Psoas muscle (tissue), 8 donors: ENCODE results near the gene HECTD3. TPM values are rescaled to one million over a fixed set of nuclear protein-coding genes. Genes with fewer than 3 reads are reported as not detected.
"Not testable (repeated sequence)": the region's sequence is repeated elsewhere in the genome, so short reads cannot be mapped to it uniquely, and the experiment has no call there.

Experiments used
- ATAC-seq, 4 donors: fragments of 200-7000 bp; cut with Tn5 transposase; one replicate each; pipeline ENCODE4 v1.9.1; 2020; ENCODE audit warnings: moderate library complexity in 3 of 4, mild to moderate bottlenecking in 2 of 4
- DNase-seq, 2 donors: peaks; one replicate each; pipeline ENCODE4 v3.0.0-alpha.2; 2020
- H3K27ac ChIP-seq: fragments of 200-600 bp; one replicate; pipeline ENCODE4 v1.8.0; 2022
- H3K27me3 ChIP-seq, 3 donors: fragments of 200-600 bp in 1 of 3; one replicate each; pipeline versions ENCODE4 v1.6.1 to v1.8.0; 2013 to 2022; ENCODE audit warnings: low read length in 2 of 3, mild to moderate bottlenecking in 2 of 3, moderate library complexity in 1 of 3; ENCODE audit not compliant: insufficient read depth in 3 of 3
- H3K36me3 ChIP-seq, 2 donors: fragments of 200-600 bp in 1 of 2; one replicate each; pipeline versions ENCODE4 v1.6.1 to v1.8.0; 2013 to 2022; ENCODE audit warnings: low read depth in 1 of 2, mild to moderate bottlenecking in 1 of 2, moderate library complexity in 1 of 2; ENCODE audit not compliant: insufficient read depth in 1 of 2
- H3K4me1 ChIP-seq: fragments of 200-600 bp; one replicate; pipeline ENCODE4 v1.8.0; 2022
- H3K4me3 ChIP-seq: fragments of 200-600 bp; one replicate; pipeline ENCODE4 v1.8.0; 2022; ENCODE audit warnings: mild to moderate bottlenecking
- H3K9me3 ChIP-seq: fragments of 200-600 bp; one replicate; pipeline ENCODE4 v1.8.0; 2022
- CTCF ChIP-seq: fragments of 200-600 bp; IDR thresholded peaks from one replicate; pipeline ENCODE4 v1.8.0; 2022; ENCODE audit warnings: antibody characterized with exemption
- WGBS, 3 donors: extraction: QIAGEN DNeasy Blood & Tissue Kit; methylation state at CpG; one replicate each; pipeline versions ENCODE4 v1.1.6 to v1.1.7; 2013; 5-methylcytosine and 5-hydroxymethylcytosine counted together
- intact Hi-C, 2 donors: fragments of 100-400 bp; cut with DNase I; formaldehyde crosslinking; loops; one replicate each; pipeline versions ENCODE4 v1.11.0 to v1.14.2; 2022
- polyA plus RNA-seq, 3 donors: library from polyadenylated mRNA; stranded (reverse); fragments of 200-250 nt; gene quantifications; one replicate each; pipeline ENCODE4 v1.2.3, GENCODE V29; 2013
- total RNA-seq, 4 donors: library from RNA; stranded (reverse); fragmentation: NEBNext Ultra II Directional in 2 of 4; extraction: Animal tissue kit (Norgen Biotek cat#: 25700) in 2 of 4; gene quantifications; one replicate each; pipeline versions ENCODE4 v1.2.1 to v1.2.4, GENCODE V29; 2021 to 2023
- donor health status: healthy with polysubstance abuse.
- donor health status: DM: no; HTN: no; CAD: no; lungs with moderate emphysema.
- donor health status: Bipolar disorder and iron deficiency.
- donor health status: healthy.
- donor health status: DM: yes; HTN: yes; CAD: no.
- donor health status: DM: no; HTN: no; CAD: no.
- donor health status: DM: no; HTN: no; CAD: no.
- donor health status: DM: yes; HTN: yes; CAD: no.

HECTD3 gene
- total and polyA plus RNA-seq, 7 donors, result 34.0 to 55.3 (median 41.1) TPM

DNA sequence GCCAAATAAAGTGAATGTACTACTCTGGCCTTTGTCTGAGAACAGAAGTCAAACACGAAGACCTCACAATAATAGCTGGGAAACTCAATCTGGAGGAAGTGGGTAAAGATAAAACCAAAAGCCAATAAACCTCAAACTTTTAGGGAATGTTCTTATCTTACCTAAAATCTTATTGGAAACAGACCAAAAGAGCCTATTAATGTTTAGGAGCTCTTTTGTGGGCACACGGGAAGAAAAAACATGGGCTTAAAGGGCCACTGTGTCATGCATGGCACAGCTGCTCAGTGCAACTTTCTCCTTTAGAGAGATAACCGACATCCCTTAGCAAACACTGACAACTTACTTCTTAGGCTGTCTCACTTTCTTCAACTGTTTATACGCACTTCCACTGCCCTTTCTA lies 40.8 kb downstream of the HECTD3 start:
- Histone ChIP-seq H3K9me3 (no peaks in the 10 kb centered on the region), H3K4me3 (no peak overlapping the region), H3K36me3 (peaks cover 4 to 54% of the 10 kb centered on the region in 2 donors), H3K4me1 (no peaks in the 10 kb centered on the region), H3K27me3 (no peaks in the 10 kb centered on the region), H3K27ac (no peak overlapping the region)
- no peak for ATAC-seq
- no peak for TF ChIP-seq CTCF
- intact Hi-C loops, result no loop called here
- DNase-seq, result no peak
- 63 to 67% (median 66%) methylated on average over 4 of the region's 4 CpGs for WGBS, 3 donors

- Histone ChIP-seq H3K27me3 (no peaks in the 10 kb centered on the region), H3K27ac (no peak overlapping the region), H3K4me1 (no peaks in the 10 kb centered on the region), H3K36me3 (peaks cover 0 to 10% of the 10 kb centered on the region in 2 donors), H3K9me3 (no peaks in the 10 kb centered on the region), H3K4me3 (no peak overlapping the region)
- TF ChIP-seq CTCF, result no peak
- intact Hi-C loops, result no loop called here
- no peak for DNase-seq
- ATAC-seq, result no peak
- 61 to 84% (median 68%) methylated on average over 1 of the region's 1 CpG for WGBS, 3 donors
These were observed 46.7 kb downstream of the HECTD3 start for GRCh38 chr1:44964396-44964795.

DNA sequence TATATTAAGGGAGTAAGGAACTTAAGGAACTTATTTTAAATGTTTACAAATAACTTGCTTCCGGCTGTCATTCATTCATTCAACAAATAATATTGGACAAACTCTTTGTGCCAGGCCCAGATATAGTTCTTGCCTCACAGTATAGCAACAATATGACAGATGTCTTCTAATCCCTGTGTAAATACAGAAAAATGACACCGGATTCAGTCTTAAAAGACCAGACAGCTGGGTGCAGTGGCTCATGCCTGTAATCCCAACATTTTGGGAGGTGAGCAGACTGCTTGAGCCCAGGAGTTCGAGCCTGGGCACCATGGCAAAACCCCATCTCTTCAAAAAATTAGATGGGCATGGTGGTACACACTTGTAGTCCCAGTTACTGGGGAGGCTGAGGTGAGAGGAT lies 48.4 kb downstream of the HECTD3 start:
- DNase-seq (no peak), ATAC-seq (no peak)
- WGBS, 3 donors, result 72 to 87% (median 78%) methylated on average over 3 of the region's 3 CpGs
- Histone ChIP-seq H3K27ac (no peak overlapping the region), H3K4me1 (no peaks in the 10 kb centered on the region), H3K36me3 (peaks cover 3 to 12% of the 10 kb centered on the region in 2 donors), H3K27me3 (no peaks in the 10 kb centered on the region), H3K9me3 (no peaks in the 10 kb centered on the region), H3K4me3 (no peak overlapping the region)
- TF ChIP-seq CTCF, result no peak
- intact Hi-C loops, result no loop called here

GRCh38 chr1:44962022-44962421 lies 49.1 kb downstream of the HECTD3 start:
- H3K27ac ChIP-seq, DNase-seq, ATAC-seq, H3K4me1 ChIP-seq, H3K27me3 ChIP-seq, intact Hi-C loops, H3K9me3 ChIP-seq, H3K4me3 ChIP-seq: not testable (repeated sequence)
- WGBS, 3 donors, result 97 to 99% (median 98%) methylated on average over 4 of the region's 4 CpGs
- H3K36me3 ChIP-seq, result peaks cover 3 to 14% of the 10 kb centered on the region in 2 donors

DNA sequence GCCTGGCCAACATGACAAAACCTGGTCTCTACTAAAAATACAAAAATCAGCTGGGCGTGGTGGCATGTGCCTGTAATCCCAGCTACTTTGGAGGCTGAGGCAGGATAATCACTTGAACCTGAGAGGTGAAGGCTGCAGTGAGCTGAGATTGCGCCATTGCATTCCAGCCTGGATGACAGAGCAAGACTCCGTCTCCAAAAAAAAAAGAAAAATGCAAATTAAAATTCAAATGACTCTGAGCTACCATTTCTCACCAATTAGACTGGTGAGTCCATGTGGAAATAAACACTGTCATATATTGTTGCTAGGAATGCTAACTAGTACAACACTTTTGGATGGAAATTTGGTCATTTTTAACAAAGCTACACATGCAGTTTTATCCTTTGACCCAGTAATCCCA lies 53.6 kb downstream of the HECTD3 start:
- H3K27ac ChIP-seq, H3K27me3 ChIP-seq, H3K4me3 ChIP-seq, H3K4me1 ChIP-seq, intact Hi-C loops, H3K9me3 ChIP-seq, DNase-seq, ATAC-seq: not testable (repeated sequence)
- peaks cover 3 to 14% of the 10 kb centered on the region in 2 donors for H3K36me3 ChIP-seq
- WGBS, 3 donors, result 70 to 80% (median 79%) methylated on average over 3 of the region's 3 CpGs

DNA sequence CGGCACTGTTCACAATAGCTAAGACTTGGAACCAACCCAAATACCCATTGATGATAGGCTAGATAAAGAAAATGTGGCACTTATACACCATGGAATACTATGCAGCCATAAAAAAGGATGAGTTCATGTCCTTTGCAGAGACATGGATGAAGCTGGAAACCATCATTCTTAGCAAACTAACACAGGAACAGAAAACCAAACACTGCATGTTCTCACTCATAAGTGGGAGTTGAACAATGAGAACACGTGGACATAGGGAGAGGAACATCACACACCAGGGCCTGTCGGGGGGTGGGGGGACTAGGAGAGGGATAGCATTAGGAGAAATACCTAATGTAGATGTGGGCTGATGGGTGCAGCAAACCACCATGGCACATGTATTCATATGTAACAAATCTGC lies 55.0 kb downstream of the HECTD3 start:
- H3K27ac ChIP-seq, intact Hi-C loops, H3K4me3 ChIP-seq, DNase-seq, H3K27me3 ChIP-seq, H3K9me3 ChIP-seq, H3K4me1 ChIP-seq, ATAC-seq: not testable (repeated sequence)
- peaks cover 3 to 14% of the 10 kb centered on the region in 2 donors for H3K36me3 ChIP-seq
- 97 to 100% (median 99%) methylated on average over 3 of the region's 3 CpGs for WGBS, 3 donors

Other genes starting within 250 kb of the HECTD3 start
- 1,000 to 10,000 TPM in 2 of 4 donors, 100 to 1,000 TPM in 2; 935 to 1,269 (median 1,066) TPM for gene RPS8, start 235.8 kb downstream of the HECTD3 start, total RNA-seq
- 1,000 to 10,000 TPM; 1,193 to 2,158 (median 1,436) TPM for gene RPS8, start 235.8 kb downstream of the HECTD3 start, polyA plus RNA-seq
- gene BEST4, start 223.2 kb downstream of the HECTD3 start, total RNA-seq, result not detected
- under 1 TPM in 1 of 3 donors, not detected in 2; 0.08 TPM for gene BEST4, start 223.2 kb downstream of the HECTD3 start, polyA plus RNA-seq
- gene PLK3, start 210.9 kb downstream of the HECTD3 start, total RNA-seq, result 1 to 10 TPM; 3.7 to 7.1 (median 4.7) TPM
- gene PLK3, start 210.9 kb downstream of the HECTD3 start, polyA plus RNA-seq, result 1 to 10 TPM; 3.0 to 8.3 (median 3.5) TPM
- under 1 TPM in 2 of 4 donors, not detected in 2; 0.32 to 0.59 TPM for gene DYNLT4, start 204.0 kb downstream of the HECTD3 start, total RNA-seq
- under 1 TPM; 0.06 to 0.42 (median 0.11) TPM for gene DYNLT4, start 204.0 kb downstream of the HECTD3 start, polyA plus RNA-seq
- 1 to 10 TPM in 3 of 4 donors, under 1 TPM in 1; 0.76 to 1.8 (median 1.3) TPM for gene BTBD19, start 202.8 kb downstream of the HECTD3 start, total RNA-seq
- gene BTBD19, start 202.8 kb downstream of the HECTD3 start, polyA plus RNA-seq, result 1 to 10 TPM in 2 of 3 donors, under 1 TPM in 1; 0.35 to 1.4 (median 1.2) TPM
- 1 to 10 TPM in 1 of 4 donors, under 1 TPM in 3; 0.12 to 1.0 (median 0.36) TPM for gene PTCH2, start 168.1 kb downstream of the HECTD3 start, total RNA-seq
- gene PTCH2, start 168.1 kb downstream of the HECTD3 start, polyA plus RNA-seq, result under 1 TPM; 0.31 to 0.55 (median 0.35) TPM
- gene EIF2B3, start 24.7 kb downstream of the HECTD3 start, total RNA-seq, result 10 to 100 TPM; 40.3 to 52.3 (median 45.3) TPM
- gene EIF2B3, start 24.7 kb downstream of the HECTD3 start, polyA plus RNA-seq, result 10 to 100 TPM; 36.9 to 52.7 (median 43.3) TPM
- gene UROD, start 930 bp upstream of the HECTD3 start, total RNA-seq, result 10 to 100 TPM; 50.4 to 79.6 (median 66.6) TPM
- gene UROD, start 930 bp upstream of the HECTD3 start, polyA plus RNA-seq, result 10 to 100 TPM; 51.2 to 77.6 (median 57.2) TPM
- under 1 TPM; 0.50 to 0.98 (median 0.70) TPM for gene ZSWIM5, start 195.3 kb upstream of the HECTD3 start, total RNA-seq
- gene ZSWIM5, start 195.3 kb upstream of the HECTD3 start, polyA plus RNA-seq, result under 1 TPM; 0.03 to 0.24 (median 0.21) TPM